ENCODE measurements around the gene UQCR10.

GRCh38 chr22:29766632-29767170, 468 bp upstream of the UQCR10 start, which contains the start of gene ZMAT5:
- TF ChIP-seq GATA2 (IDR thresholded peaks at IDR 0.05; ENCODE audit: low read depth, low read length), result no peak
- TF ChIP-seq GATA3 (IDR thresholded peaks at IDR 0.05; ENCODE audit: low read depth, low read length), result no peak
